A673 (cell line): ENCODE results near the gene PAXX.

Experiments
- CTCF ChIP-seq: fragments of 300-800, 200-600 bp; sonication (generic); conservative IDR thresholded peaks from 2 replicates; pipeline ENCODE4 v1.5.1; 2017; ENCODE audit warnings: low read depth, mild to moderate bottlenecking, antibody characterized with exemption, low read length, moderate library complexity, mixed read lengths
- EZH2 ChIP-seq: fragments of 200-600 bp; sonication (generic); IDR thresholded peaks from 2 replicates; pipeline ENCODE4 v1.6.1; 2017; ENCODE audit warnings: borderline replicate concordance, low read depth, mild to moderate bottlenecking, mixed read lengths, antibody characterized with exemption, low read length; ENCODE audit not compliant: poor library complexity, severe bottlenecking

GRCh38 chr9:137016436-137016835 lies 24.2 kb downstream of the PAXX start:
- TF ChIP-seq CTCF (no peak), EZH2 (no peak)
